DLD1 (cell line): ENCODE results near the gene TRPC4.

ENCODE experiments used
- in situ Hi-C: cut with HindIII; loops from 2 replicates; pipeline ENCODE4 v1.10.0; 2017; ENCODE audit warnings: low sequenced_read_pairs

TRPC4 gene

GRCh38 chr13:37665420-37665819, 204.2 kb downstream of the TRPC4 start:
- in situ Hi-C loops: no loop called here

- in situ Hi-C loops: no loop called here
These were observed 205.8 kb downstream of the TRPC4 start for GRCh38 chr13:37663724-37664123.

- in situ Hi-C loops: no loop called here
These were observed 206.9 kb downstream of the TRPC4 start for GRCh38 chr13:37662624-37663023.

- in situ Hi-C loops: no loop called here
These were observed 211.6 kb downstream of the TRPC4 start for GRCh38 chr13:37657956-37658355.

- in situ Hi-C loops: no loop called here
These were observed 212.4 kb downstream of the TRPC4 start for GRCh38 chr13:37657134-37657533.

- in situ Hi-C loops: no loop called here
These were observed 213.2 kb downstream of the TRPC4 start for GRCh38 chr13:37656247-37656940.

GRCh38 chr13:37652596-37652995, 217.0 kb downstream of the TRPC4 start:
- in situ Hi-C loops: no loop called here

- in situ Hi-C loops: no loop called here
These were observed 217.7 kb downstream of the TRPC4 start for GRCh38 chr13:37651891-37652290.

GRCh38 chr13:37648609-37649008, 221.0 kb downstream of the TRPC4 start:
- in situ Hi-C loops: no loop called here

- in situ Hi-C loops: no loop called here
These were observed 222.4 kb downstream of the TRPC4 start for GRCh38 chr13:37647031-37647650.

- in situ Hi-C loops: no loop called here
These were observed 223.0 kb downstream of the TRPC4 start for GRCh38 chr13:37646531-37646930.

GRCh38 chr13:37645181-37645740, 224.3 kb downstream of the TRPC4 start:
- in situ Hi-C loops: no loop called here

GRCh38 chr13:37641391-37641790, 228.2 kb downstream of the TRPC4 start:
- in situ Hi-C loops: no loop called here

- in situ Hi-C loops: no loop called here
These were observed 229.1 kb downstream of the TRPC4 start for GRCh38 chr13:37640499-37640898.

GRCh38 chr13:37636701-37637100, 232.9 kb downstream of the TRPC4 start:
- in situ Hi-C loops: no loop called here

GRCh38 chr13:37632294-37632693, 237.3 kb downstream of the TRPC4 start:
- in situ Hi-C loops: no loop called here

- in situ Hi-C loops: no loop called here
These were observed 242.1 kb downstream of the TRPC4 start for GRCh38 chr13:37627428-37627827.

GRCh38 chr13:37621811-37622361, 247.7 kb downstream of the TRPC4 start:
- in situ Hi-C loops: no loop called here

GRCh38 chr13:37618554-37618953, 251.0 kb downstream of the TRPC4 start:
- in situ Hi-C loops: no loop called here

- in situ Hi-C loops: no loop called here
These were observed 252.4 kb downstream of the TRPC4 start for GRCh38 chr13:37617173-37617572.

- in situ Hi-C loops: no loop called here
These were observed 253.4 kb downstream of the TRPC4 start for GRCh38 chr13:37616131-37616530.

- in situ Hi-C loops: no loop called here
These were observed 254.3 kb downstream of the TRPC4 start for GRCh38 chr13:37615276-37615675.
